Measurements from ENCODE around the gene SPO11.

The SPO11 gene

GRCh38 chr20:57327820-57328219, 1.8 kb upstream of the SPO11 start:
- Histone ChIP-seq H3K14ac (ENCODE audit: low read length) (no peak overlapping the region), H2BK5ac (ENCODE audit: low read length) (no peak overlapping the region), H2AK5ac (ENCODE audit: low read depth, low read length) (no peak overlapping the region), H4K8ac (ENCODE audit: low read depth, low read length) (no peak overlapping the region), H2BK15ac (ENCODE audit: low read length) (no peak overlapping the region), H3K4me2 (ENCODE audit: insufficient read depth, low read length, poor library complexity, severe bottlenecking) (no peak overlapping the region), H3K36me3 (replicated peaks in 1 of 2; ENCODE audit: control insufficient read depth in 2 of 2, insufficient read depth in 2 of 2, low read length in 2 of 2) (no peaks in the 10 kb centered on the region), H3K27me3 (ENCODE audit: control insufficient read depth in 3 of 3, insufficient read depth in 3 of 3, low read depth in 1 of 3, low read length in 3 of 3) (peaks cover 0 to 3% (median 0%) of the 10 kb centered on the region in 3 experiments), H3K4me1 (ENCODE audit: control insufficient read depth in 2 of 2, insufficient read depth in 1 of 2, low read depth in 1 of 2, low read length in 2 of 2) (peaks cover 2 to 8% of the 10 kb centered on the region in 2 donors), H3K9me3 (replicated peaks in 1 of 2; ENCODE audit: control insufficient read depth in 2 of 2, insufficient read depth in 1 of 2, low read depth in 1 of 2, low read length in 2 of 2) (no peaks in the 10 kb centered on the region), H3K4me3 (ENCODE audit: low read length in 2 of 2) (no peak overlapping the region), H3K18ac (ENCODE audit: low read length) (no peak overlapping the region), H3K4ac (ENCODE audit: low read length) (no peak overlapping the region), H2BK120ac (ENCODE audit: low read depth, low read length) (no peak overlapping the region), H4K91ac (ENCODE audit: low read depth, low read length, poor library complexity) (no peak overlapping the region), H3K23ac (ENCODE audit: low read depth, low read length, poor library complexity) (no peak overlapping the region), H2AFZ (ENCODE audit: low read length) (no peak overlapping the region), H3K79me1 (ENCODE audit: low read depth, low read length) (no peaks in the 10 kb centered on the region), H2BK12ac (ENCODE audit: low read length) (no peak overlapping the region), H3K9ac (ENCODE audit: low read depth, low read length, poor library complexity) (no peak overlapping the region), H3K27ac (replicated peaks; ENCODE audit: low read length) (no peak overlapping the region)
- no peak for DNase-seq (ENCODE audit: low spot score)
- WGBS, 2 donors (ENCODE audit: extremely low coverage in 2 of 2, insufficient read length in 2 of 2, insufficient replicate concordance in 1 of 2), result no CpG with 5 or more reads among the region's 6 CpGs

GRCh38 chr20:57330998-57331397, 1.4 kb downstream of the SPO11 start:
- Histone ChIP-seq H3K4me1 (ENCODE audit: control insufficient read depth in 2 of 2, insufficient read depth in 1 of 2, low read depth in 1 of 2, low read length in 2 of 2) (peaks cover 2 to 6% of the 10 kb centered on the region in 2 donors), H4K91ac (ENCODE audit: low read depth, low read length, poor library complexity) (no peak overlapping the region), H2BK12ac (ENCODE audit: low read length) (no peak overlapping the region), H3K14ac (ENCODE audit: low read length) (no peak overlapping the region), H4K8ac (ENCODE audit: low read depth, low read length) (no peak overlapping the region), H3K79me1 (ENCODE audit: low read depth, low read length) (no peaks in the 10 kb centered on the region), H3K27ac (replicated peaks; ENCODE audit: low read length) (no peak overlapping the region), H2BK120ac (ENCODE audit: low read depth, low read length) (no peak overlapping the region), H2BK15ac (ENCODE audit: low read length) (no peak overlapping the region), H3K4me3 (ENCODE audit: low read length in 2 of 2) (no peak overlapping the region), H3K4me2 (ENCODE audit: insufficient read depth, low read length, poor library complexity, severe bottlenecking) (no peak overlapping the region), H3K36me3 (replicated peaks in 1 of 2; ENCODE audit: control insufficient read depth in 2 of 2, insufficient read depth in 2 of 2, low read length in 2 of 2) (no peaks in the 10 kb centered on the region), H3K9me3 (replicated peaks in 1 of 2; ENCODE audit: control insufficient read depth in 2 of 2, insufficient read depth in 1 of 2, low read depth in 1 of 2, low read length in 2 of 2) (no peaks in the 10 kb centered on the region), H2AFZ (ENCODE audit: low read length) (no peak overlapping the region), H2AK5ac (ENCODE audit: low read depth, low read length) (no peak overlapping the region), H3K9ac (ENCODE audit: low read depth, low read length, poor library complexity) (no peak overlapping the region), H3K23ac (ENCODE audit: low read depth, low read length, poor library complexity) (no peak overlapping the region), H2BK5ac (ENCODE audit: low read length) (no peak overlapping the region), H3K27me3 (ENCODE audit: control insufficient read depth in 3 of 3, insufficient read depth in 3 of 3, low read depth in 1 of 3, low read length in 3 of 3) (peaks cover 0 to 3% (median 0%) of the 10 kb centered on the region in 3 experiments), H3K4ac (ENCODE audit: low read length) (no peak overlapping the region), H3K18ac (ENCODE audit: low read length) (no peak overlapping the region)
- no peak for DNase-seq (ENCODE audit: low spot score)
- no CpG with 5 or more reads among the region's 8 CpGs for WGBS, 2 donors (ENCODE audit: extremely low coverage in 2 of 2, insufficient read length in 2 of 2, insufficient replicate concordance in 1 of 2)

DNA sequence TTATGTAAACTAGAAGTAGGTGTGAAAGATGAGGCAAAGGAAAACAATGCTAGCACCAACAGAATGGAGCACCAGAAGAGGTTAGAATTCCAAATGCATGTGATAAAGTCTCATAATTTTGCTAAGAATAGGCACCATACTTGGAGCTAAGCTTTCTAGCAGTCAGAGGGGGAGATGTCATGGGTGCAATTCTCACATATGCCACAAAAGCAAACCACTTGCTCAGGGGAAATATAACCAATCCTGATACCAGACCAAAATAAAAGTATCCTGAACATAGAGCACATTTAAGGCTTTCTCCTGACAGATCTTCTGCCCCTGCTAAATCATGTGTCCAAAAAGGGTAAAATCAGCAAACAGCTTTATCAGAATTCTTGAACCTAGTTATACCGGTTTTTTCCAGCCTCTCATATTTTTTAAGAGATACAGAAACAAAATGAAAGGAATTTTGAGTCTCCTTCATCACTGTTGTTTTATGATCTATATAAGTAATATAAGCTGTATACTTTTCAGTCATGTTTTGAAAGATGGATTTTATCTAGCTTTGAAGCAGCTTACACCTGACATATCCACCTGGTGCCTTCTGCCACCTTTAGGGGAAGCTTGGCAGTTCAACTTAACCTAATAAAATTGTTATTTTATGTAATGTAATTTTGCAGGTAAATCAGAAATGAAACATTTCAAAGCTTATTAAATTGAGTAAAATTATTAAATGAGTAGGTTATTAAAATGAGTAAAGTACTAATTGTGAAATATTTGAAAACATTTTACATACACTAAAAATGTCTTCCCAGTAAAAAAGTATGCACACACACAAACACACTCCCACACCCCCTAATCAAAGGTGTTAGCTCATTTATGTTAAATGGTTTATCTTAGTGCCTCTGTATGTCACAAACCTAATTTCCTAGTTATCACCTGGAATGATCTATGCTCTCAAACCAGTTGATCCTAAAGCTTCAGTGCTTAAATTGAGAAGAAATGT, 2.8 kb downstream of the SPO11 start:
- Histone ChIP-seq H3K14ac (ENCODE audit: low read length) (no peak overlapping the region), H2BK15ac (ENCODE audit: low read length) (no peak overlapping the region), H3K23ac (ENCODE audit: low read depth, low read length, poor library complexity) (no peak overlapping the region), H3K9ac (ENCODE audit: low read depth, low read length, poor library complexity) (no peak overlapping the region), H3K9me3 (replicated peaks in 1 of 2; ENCODE audit: control insufficient read depth in 2 of 2, insufficient read depth in 1 of 2, low read depth in 1 of 2, low read length in 2 of 2) (no peaks in the 10 kb centered on the region), H3K27ac (replicated peaks; ENCODE audit: low read length) (no peak overlapping the region), H3K79me1 (ENCODE audit: low read depth, low read length) (no peaks in the 10 kb centered on the region), H2BK120ac (ENCODE audit: low read depth, low read length) (no peak overlapping the region), H2BK5ac (ENCODE audit: low read length) (no peak overlapping the region), H2AFZ (ENCODE audit: low read length) (no peak overlapping the region), H3K18ac (ENCODE audit: low read length) (no peak overlapping the region), H4K91ac (ENCODE audit: low read depth, low read length, poor library complexity) (no peak overlapping the region), H2BK12ac (ENCODE audit: low read length) (no peak overlapping the region), H2AK5ac (ENCODE audit: low read depth, low read length) (no peak overlapping the region), H3K4me3 (ENCODE audit: low read length in 2 of 2) (no peak overlapping the region), H4K8ac (ENCODE audit: low read depth, low read length) (no peak overlapping the region), H3K4me1 (ENCODE audit: control insufficient read depth in 2 of 2, insufficient read depth in 1 of 2, low read depth in 1 of 2, low read length in 2 of 2) (no peaks in the 10 kb centered on the region), H3K4ac (ENCODE audit: low read length) (no peak overlapping the region), H3K4me2 (ENCODE audit: insufficient read depth, low read length, poor library complexity, severe bottlenecking) (no peak overlapping the region), H3K27me3 (ENCODE audit: control insufficient read depth in 3 of 3, insufficient read depth in 3 of 3, low read depth in 1 of 3, low read length in 3 of 3) (peaks cover 0 to 5% (median 3%) of the 10 kb centered on the region in 3 experiments), H3K36me3 (replicated peaks in 1 of 2; ENCODE audit: control insufficient read depth in 2 of 2, insufficient read depth in 2 of 2, low read length in 2 of 2) (no peaks in the 10 kb centered on the region)
- WGBS, 2 donors (ENCODE audit: extremely low coverage in 2 of 2, insufficient read length in 2 of 2, insufficient replicate concordance in 1 of 2), result no CpG with 5 or more reads among the region's 1 CpG
- DNase-seq (ENCODE audit: low spot score), result no peak

DNA sequence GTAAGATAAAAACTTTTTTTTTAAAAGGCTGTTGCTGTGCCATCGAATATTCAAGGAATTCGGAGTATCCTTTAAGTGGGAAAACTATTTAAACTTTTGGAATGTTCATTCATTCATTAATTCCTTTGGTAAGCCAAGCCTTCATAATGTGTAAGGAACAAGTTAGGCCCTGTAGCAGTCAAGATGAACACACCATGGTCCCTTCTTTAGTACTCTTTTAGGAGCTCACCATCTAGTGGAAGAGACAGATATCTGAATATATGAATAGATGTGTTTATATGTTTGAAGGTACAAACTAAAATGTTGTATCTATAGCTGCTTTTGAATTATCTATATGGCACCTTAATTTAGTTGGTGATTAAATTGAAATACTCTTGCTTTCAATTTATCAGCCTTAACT, 5.8 kb downstream of the SPO11 start:
- H2AFZ ChIP-seq (ENCODE audit: low read length), result no peak overlapping the region
- H3K9me3 ChIP-seq (replicated peaks in 1 of 2; ENCODE audit: control insufficient read depth in 2 of 2, insufficient read depth in 1 of 2, low read depth in 1 of 2, low read length in 2 of 2), result no peaks in the 10 kb centered on the region
- H4K8ac ChIP-seq (ENCODE audit: low read depth, low read length), result no peak overlapping the region
- no peak overlapping the region for H3K4me3 ChIP-seq (ENCODE audit: low read length in 2 of 2)
- no peak overlapping the region for H3K18ac ChIP-seq (ENCODE audit: low read length)
- H2BK120ac ChIP-seq (ENCODE audit: low read depth, low read length), result no peak overlapping the region
- no peak overlapping the region for H2BK12ac ChIP-seq (ENCODE audit: low read length)
- H3K4me1 ChIP-seq (ENCODE audit: control insufficient read depth in 2 of 2, insufficient read depth in 1 of 2, low read depth in 1 of 2, low read length in 2 of 2), result no peaks in the 10 kb centered on the region
- H3K14ac ChIP-seq (ENCODE audit: low read length), result no peak overlapping the region
- H4K91ac ChIP-seq (ENCODE audit: low read depth, low read length, poor library complexity), result no peak overlapping the region
- no peak overlapping the region for H2BK5ac ChIP-seq (ENCODE audit: low read length)
- peaks cover 0 to 5% (median 0%) of the 10 kb centered on the region in 3 experiments for H3K27me3 ChIP-seq (ENCODE audit: control insufficient read depth in 3 of 3, insufficient read depth in 3 of 3, low read depth in 1 of 3, low read length in 3 of 3)
- H3K23ac ChIP-seq (ENCODE audit: low read depth, low read length, poor library complexity), result no peak overlapping the region
- H3K27ac ChIP-seq (replicated peaks; ENCODE audit: low read length), result no peak overlapping the region
- no peak overlapping the region for H2AK5ac ChIP-seq (ENCODE audit: low read depth, low read length)
- no peak overlapping the region for H3K4me2 ChIP-seq (ENCODE audit: insufficient read depth, low read length, poor library complexity, severe bottlenecking)
- no peak overlapping the region for H3K9ac ChIP-seq (ENCODE audit: low read depth, low read length, poor library complexity)
- DNase-seq (ENCODE audit: low spot score), result no peak
- H3K79me1 ChIP-seq (ENCODE audit: low read depth, low read length), result no peaks in the 10 kb centered on the region
- H3K36me3 ChIP-seq (replicated peaks in 1 of 2; ENCODE audit: control insufficient read depth in 2 of 2, insufficient read depth in 2 of 2, low read length in 2 of 2), result no peaks in the 10 kb centered on the region
- H3K4ac ChIP-seq (ENCODE audit: low read length), result no peak overlapping the region
- no peak overlapping the region for H2BK15ac ChIP-seq (ENCODE audit: low read length)
- WGBS, 2 donors (ENCODE audit: extremely low coverage in 2 of 2, insufficient read length in 2 of 2, insufficient replicate concordance in 1 of 2), result no CpG with 5 or more reads among the region's 2 CpGs
